Activated CD4-positive, alpha-beta memory T cell treated with anti-CD3 and anti-CD28 coated beads, Interleukin-2, amount 10 ng/mL, durations not matched to agents 7 days and 5 days (primary cell): Measurements from ENCODE around the gene QSOX2. TPM values are rescaled to one million over a fixed set of nuclear protein-coding genes. Genes with fewer than 3 reads are reported as not detected.

Experiments used
- CTCF ChIA-PET: fragments of 350-600 bp; sonication (Branson Sonifier 250); formaldehyde crosslinking; loops from one replicate; lab custom pipeline; 2021; ENCODE audit warnings: antibody characterized with exemption, inconsistent platforms; lab: Charles Lee
- POLR2A ChIA-PET: fragments of 350-600 bp; sonication (Branson Sonifier 250); formaldehyde crosslinking; loops from one replicate; lab custom pipeline; 2021; ENCODE audit warnings: antibody characterized with exemption; lab: Charles Lee
- DNase-seq: peaks from one replicate; pipeline ENCODE4 v3.0.0-alpha.2; 2020
- H3K27ac Mint-ChIP-seq: one replicate; pipeline ENCODE4 v1.8.0; 2021; ENCODE audit warnings: mild to moderate bottlenecking, mixed read lengths
- H3K27me3 Mint-ChIP-seq: one replicate; pipeline ENCODE4 v1.8.0; 2021; ENCODE audit warnings: mixed read lengths
- H3K36me3 Mint-ChIP-seq: one replicate; pipeline ENCODE4 v1.8.0; 2021; ENCODE audit warnings: low read depth, mixed read lengths
- H3K4me1 Mint-ChIP-seq: one replicate; pipeline ENCODE4 v1.8.0; 2021; ENCODE audit warnings: mixed read lengths
- H3K4me3 Mint-ChIP-seq: one replicate; pipeline ENCODE4 v1.8.0; 2021; ENCODE audit warnings: mild to moderate bottlenecking, mixed read lengths
- H3K9me3 Mint-ChIP-seq: one replicate; pipeline ENCODE4 v1.8.0; 2021; ENCODE audit warnings: mixed read lengths
- total RNA-seq, 2 experiments: library from RNA; stranded (reverse); gene quantifications; one replicate each; pipeline ENCODE4 v1.2.3, GENCODE V29; 2021

The QSOX2 gene
- total RNA-seq, 2 experiments from 2014 or later, result 12.4 to 13.4 TPM

DNA sequence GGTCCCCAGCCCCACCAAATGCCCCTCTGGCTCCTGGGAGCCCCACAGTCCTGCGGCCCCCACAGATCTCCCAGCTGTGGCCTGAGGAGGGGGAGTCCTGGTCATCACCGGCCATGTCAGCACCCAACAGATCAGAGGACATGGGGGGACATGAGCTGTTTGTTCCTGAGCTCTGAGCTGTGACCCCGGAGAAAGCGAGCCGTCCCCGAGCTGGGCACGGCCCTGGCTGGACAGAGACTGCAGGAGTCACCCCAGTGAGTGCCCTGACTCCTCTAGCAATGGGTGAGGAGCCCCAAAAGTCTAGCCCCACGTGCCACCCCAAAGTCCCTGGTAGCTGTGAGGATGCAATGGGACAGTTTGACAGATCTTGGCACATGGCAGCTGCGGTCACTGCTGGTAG lies 32.6 kb upstream of the QSOX2 start:
- H3K4me3 Mint-ChIP-seq, result no peak overlapping the region
- ChIA-PET CTCF (interaction anchor here (2.3 kb wide), 1 partner anchor 11 kb away, joined by 7 read pairs; no protein-coding TSS in a partner anchor), POLR2A (interaction anchor here (1.4 kb wide), 1 partner anchor 11 kb away, joined by 5 read pairs; no protein-coding TSS in a partner anchor)
- H3K4me1 Mint-ChIP-seq, result peaks cover 3% of the 10 kb centered on the region
- H3K36me3 Mint-ChIP-seq, result no peaks in the 10 kb centered on the region
- no peaks in the 10 kb centered on the region for H3K9me3 Mint-ChIP-seq
- no peak overlapping the region for H3K27ac Mint-ChIP-seq
- DNase-seq, result no peak
- H3K27me3 Mint-ChIP-seq, result no peaks in the 10 kb centered on the region

DNA sequence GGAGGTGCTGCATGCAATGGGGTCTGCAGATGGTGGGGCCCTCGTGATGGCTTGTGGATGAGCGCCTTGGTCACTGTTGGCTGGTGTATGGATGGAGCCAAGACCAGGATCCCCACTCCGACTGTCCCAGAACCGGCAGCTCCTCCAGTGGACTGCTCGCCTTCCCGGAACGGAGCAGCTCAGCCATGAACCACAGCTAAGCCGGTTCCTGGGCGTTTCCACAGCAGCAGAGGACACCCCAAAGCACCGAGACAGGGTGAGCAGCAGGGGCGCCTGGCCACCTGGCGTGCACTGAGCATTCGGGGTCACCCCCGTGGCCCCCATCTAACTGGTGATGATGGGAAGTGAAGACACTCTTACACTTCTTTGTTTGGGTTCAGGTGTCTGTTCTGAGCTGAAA lies 32.1 kb upstream of the QSOX2 start:
- Mint-ChIP-seq H3K27me3 (no peaks in the 10 kb centered on the region), H3K4me3 (no peak overlapping the region), H3K4me1 (peaks cover 3% of the 10 kb centered on the region), H3K9me3 (no peaks in the 10 kb centered on the region), H3K36me3 (no peaks in the 10 kb centered on the region), H3K27ac (no peak overlapping the region)
- ChIA-PET POLR2A (interaction anchor here (1.4 kb wide), 1 partner anchor 10 kb away, joined by 5 read pairs; no protein-coding TSS in a partner anchor), CTCF (interaction anchor here (2.3 kb wide), 1 partner anchor 11 kb away, joined by 7 read pairs; no protein-coding TSS in a partner anchor)
- no peak for DNase-seq

DNA sequence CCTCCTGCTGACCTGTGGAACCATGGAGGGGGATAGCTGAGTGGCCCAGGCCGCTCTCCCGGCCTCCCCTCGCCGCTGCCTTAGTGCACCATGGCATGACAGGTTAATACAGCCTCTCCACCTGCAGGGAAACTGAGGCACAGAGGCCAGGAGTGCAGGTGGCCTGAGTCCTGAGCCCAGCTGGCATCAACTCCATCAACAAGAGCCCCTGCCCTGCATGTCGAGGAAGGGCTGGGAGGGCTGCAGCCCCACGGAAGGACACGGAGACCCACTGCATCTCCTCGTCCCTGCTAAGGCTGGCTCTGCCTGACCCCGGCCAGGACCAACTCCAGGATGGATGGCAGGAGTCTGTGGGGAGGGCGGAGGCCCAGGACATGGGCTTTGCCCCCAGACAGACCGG lies 31.1 kb upstream of the QSOX2 start:
- no peak for DNase-seq
- H3K27me3 Mint-ChIP-seq, result no peaks in the 10 kb centered on the region
- no peaks in the 10 kb centered on the region for H3K4me1 Mint-ChIP-seq
- no peaks in the 10 kb centered on the region for H3K36me3 Mint-ChIP-seq
- H3K4me3 Mint-ChIP-seq, result no peak overlapping the region
- POLR2A ChIA-PET, result no interaction called here
- H3K9me3 Mint-ChIP-seq, result no peaks in the 10 kb centered on the region
- H3K27ac Mint-ChIP-seq, result no peak overlapping the region
- CTCF ChIA-PET, result no interaction called here

DNA sequence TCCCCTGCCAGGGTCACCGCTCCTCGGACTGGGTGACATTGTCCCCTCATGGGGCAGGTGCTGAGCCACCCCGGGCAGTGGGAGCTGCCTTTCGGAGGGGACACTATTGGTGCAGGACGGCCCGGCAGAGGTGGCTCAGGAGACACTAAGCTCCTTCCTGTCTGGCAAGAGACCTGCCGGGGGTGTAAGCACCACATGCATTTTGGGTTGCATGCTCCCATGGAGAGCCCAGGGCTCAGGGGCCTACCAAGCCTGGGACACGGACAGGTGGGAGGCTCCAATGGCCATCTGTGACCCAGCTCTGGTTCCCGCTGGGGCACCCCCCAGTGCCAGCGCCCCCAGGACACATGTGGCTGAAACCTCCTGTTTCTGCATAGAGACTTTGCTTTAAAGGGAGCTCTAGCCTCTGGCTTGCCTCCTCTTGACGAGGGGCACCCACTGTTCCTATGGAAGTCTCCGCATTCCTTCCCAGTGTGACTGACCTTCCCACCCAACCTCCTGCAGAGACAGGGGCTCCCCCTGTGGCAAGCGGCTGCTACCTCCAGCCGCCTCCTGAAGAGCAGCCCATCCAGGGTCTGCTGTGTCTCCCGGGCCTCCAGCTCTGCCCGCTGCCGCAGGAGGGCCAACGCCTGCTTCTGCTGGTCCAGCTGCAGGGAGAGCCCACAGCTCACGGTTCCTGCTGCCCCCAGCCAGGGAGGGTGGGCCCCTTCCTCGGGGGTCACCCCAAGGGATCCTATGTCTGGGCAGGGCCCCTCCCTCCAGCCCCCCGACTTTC lies 30.2 kb upstream of the QSOX2 start:
- no peak overlapping the region for H3K27ac Mint-ChIP-seq
- no peak for DNase-seq
- no peaks in the 10 kb centered on the region for H3K36me3 Mint-ChIP-seq
- no peaks in the 10 kb centered on the region for H3K4me1 Mint-ChIP-seq
- H3K4me3 Mint-ChIP-seq, result no peak overlapping the region
- ChIA-PET CTCF (no interaction called here), POLR2A (no interaction called here)
- no peaks in the 10 kb centered on the region for H3K9me3 Mint-ChIP-seq
- peaks cover 1% of the 10 kb centered on the region for H3K27me3 Mint-ChIP-seq

DNA sequence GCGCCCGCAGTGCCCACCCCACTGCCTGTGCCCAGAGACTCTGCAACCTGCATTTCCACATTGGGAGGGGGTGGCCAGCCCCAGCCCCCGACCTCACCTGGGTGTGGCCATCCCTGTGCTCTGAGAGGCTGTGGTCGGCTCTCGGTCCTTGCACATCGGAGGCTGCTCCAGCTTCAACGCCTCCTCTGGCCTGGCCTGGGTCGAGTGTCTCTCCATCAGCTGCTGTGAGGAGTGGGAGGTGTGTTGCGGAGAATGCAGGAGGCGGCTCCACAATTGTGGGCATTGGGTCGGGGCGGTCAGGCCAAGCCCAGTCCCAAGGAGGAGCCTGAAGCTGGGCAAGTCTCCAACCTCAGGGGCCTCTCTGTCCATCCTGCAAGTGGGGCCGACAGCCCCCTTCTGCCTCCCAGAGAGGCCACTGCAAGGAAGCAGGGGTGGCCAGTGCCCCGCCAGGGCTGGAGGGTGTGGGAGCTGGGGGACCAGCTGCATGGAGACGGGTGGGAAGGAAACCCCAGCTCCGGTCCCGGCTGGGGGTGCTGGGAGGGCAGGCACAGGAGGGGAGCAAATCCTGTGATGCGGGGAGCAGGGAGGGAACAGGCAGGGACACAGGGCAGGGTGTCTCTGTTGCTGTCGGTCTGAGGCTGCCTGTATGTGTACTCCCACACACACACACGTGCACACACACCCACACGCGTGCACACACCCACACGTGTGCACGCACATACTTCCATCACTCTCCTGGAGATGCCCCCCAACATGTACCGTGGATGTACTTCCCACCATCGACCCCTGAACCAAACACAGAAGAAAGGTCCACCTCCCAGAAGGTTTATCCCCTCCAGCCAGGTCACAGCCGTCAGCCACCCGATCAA lies 29.4 kb upstream of the QSOX2 start:
- no peaks in the 10 kb centered on the region for H3K9me3 Mint-ChIP-seq

DNA sequence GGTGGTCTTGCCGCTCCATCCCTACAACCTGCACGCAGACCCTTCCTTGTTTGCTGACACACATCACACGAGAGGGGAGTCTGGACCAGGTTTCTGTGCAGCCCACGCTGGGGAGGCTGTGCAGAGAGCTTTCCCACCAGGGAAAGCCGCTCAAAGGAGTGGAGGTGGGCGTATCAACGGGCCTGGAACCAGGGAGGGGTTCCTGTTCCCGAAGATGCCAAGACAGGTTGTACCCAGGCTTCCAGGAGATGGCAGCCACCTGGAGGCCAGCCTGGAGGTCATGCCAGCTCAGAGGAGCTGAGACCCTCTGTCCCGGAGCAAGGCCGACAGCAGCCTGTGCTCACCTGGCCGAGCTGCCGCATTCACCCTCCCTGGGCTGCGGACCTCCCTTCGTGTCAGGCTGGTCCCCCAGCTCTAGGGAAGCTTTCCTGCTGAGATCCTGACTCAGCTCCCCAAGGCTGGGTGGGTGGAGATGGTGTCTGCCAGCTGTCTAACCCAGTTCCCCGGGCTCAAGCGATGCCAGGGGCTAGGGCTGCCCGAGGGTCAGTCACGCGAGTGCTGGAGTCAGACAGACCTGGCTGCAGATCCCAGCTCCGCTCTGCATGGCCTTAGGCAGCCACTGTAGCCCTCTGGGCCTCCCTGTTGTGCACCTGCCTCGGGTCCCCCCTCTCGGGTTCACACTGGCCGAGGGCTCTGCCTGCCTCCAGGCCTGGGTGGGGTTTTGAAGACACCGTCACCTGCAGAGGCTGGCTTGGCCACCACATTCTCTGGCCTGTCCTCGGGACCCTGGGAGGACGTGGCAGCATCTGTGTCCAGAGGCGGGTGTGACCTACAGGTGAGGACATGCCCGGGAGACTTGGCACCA lies 28.5 kb upstream of the QSOX2 start:
- Mint-ChIP-seq H3K27ac (no peak overlapping the region), H3K9me3 (no peaks in the 10 kb centered on the region), H3K36me3 (no peaks in the 10 kb centered on the region), H3K4me1 (no peaks in the 10 kb centered on the region), H3K27me3 (peaks cover 4% of the 10 kb centered on the region), H3K4me3 (no peak overlapping the region)
- CTCF ChIA-PET, result no interaction called here
- POLR2A ChIA-PET, result no interaction called here
- DNase-seq, result no peak

More for the DNA sequence above, 29.4 kb upstream of the QSOX2 start:
- no peak overlapping the region for H3K4me3 Mint-ChIP-seq
- ChIA-PET POLR2A (no interaction called here), CTCF (no interaction called here)
- H3K36me3 Mint-ChIP-seq, result no peaks in the 10 kb centered on the region
- no peak overlapping the region for H3K27ac Mint-ChIP-seq
- H3K27me3 Mint-ChIP-seq, result peaks cover 1% of the 10 kb centered on the region
- DNase-seq, result no peak
- no peaks in the 10 kb centered on the region for H3K4me1 Mint-ChIP-seq

DNA sequence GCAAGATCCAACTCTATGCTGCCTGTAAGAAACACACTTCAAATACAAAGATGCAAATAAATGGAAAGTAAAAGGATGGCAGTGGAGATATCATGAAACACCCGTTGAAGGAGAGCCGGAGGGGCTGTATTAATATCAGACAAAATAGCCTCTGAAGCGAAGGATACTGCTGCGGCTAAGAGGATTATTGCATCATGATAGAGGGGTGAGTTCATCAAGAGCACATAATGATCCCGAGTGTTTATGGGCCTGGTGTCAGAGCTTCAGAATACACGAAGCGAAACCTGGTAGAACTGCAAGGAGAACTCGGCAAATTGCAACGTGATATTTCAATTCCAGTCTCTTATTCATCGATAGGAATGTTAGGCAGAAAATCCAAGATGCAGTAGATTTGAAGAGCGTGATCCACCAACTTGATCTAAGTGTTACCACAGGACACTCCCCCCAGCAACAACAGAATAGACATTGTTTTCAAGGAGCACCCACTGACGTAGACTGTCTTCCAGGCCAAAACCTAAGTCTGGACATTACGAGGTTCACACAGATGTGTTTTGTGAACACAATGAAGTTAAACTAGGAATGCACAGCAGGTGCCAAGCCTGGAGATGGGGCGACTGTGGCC lies 27.7 kb upstream of the QSOX2 start:
- no peaks in the 10 kb centered on the region for H3K9me3 Mint-ChIP-seq
- ChIA-PET CTCF (no interaction called here), POLR2A (no interaction called here)
- DNase-seq, result no peak
- H3K27me3 Mint-ChIP-seq, result peaks cover 11% of the 10 kb centered on the region
- H3K27ac Mint-ChIP-seq, result no peak overlapping the region
- H3K4me3 Mint-ChIP-seq, result no peak overlapping the region
- no peaks in the 10 kb centered on the region for H3K4me1 Mint-ChIP-seq
- H3K36me3 Mint-ChIP-seq, result no peaks in the 10 kb centered on the region

DNA sequence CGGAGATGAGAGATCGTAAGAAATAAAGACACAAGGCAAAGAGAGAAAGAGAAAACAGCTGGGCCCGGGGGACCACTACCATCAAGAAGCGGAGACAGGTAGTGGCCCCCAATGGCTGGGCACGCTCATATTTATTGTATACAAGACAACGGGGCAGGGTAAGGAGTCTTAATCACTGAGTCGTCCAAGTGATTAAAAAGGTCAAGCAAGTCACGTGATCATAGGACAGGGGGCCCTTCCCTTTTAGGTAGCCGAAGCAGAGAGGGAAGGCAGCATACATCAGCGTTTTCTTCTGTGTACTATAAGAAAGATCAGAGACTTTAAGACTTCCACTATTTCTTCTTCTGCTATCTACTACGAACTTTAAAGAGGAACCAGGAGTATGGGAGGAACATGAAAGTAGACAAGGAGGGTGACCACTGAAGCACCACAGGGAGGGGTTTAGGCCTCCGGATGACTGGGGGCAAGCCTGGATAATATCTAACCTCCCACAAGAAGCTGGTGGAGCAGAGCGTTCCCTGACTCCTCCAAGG lies 24.6 kb upstream of the QSOX2 start:
- CTCF ChIA-PET, result no interaction called here
- Mint-ChIP-seq H3K4me3 (no peak overlapping the region), H3K36me3 (no peaks in the 10 kb centered on the region), H3K4me1 (peaks cover 9% of the 10 kb centered on the region), H3K9me3 (no peaks in the 10 kb centered on the region), H3K27me3 (peaks cover 11% of the 10 kb centered on the region), H3K27ac (no peak overlapping the region)
- DNase-seq, result no peak
- POLR2A ChIA-PET, result no interaction called here

DNA sequence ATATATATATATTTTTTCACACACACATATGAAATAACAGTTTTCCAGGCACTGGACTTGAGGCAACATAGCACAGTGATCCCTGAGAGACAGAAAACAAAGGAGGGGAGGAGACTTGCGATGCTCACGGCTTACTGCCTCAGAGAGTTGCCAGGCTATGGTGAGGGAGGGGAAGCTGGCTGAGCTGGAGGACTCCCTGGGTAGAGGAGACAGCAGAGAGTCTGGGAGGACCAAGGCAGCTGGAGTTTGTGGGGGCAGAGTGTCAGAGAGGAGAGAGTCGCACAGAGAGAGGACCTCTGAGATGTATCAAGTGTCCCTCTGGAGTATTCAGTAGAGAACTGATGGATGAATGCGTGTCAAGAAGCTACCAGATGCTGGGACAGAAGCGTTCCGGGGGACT lies 23.1 kb upstream of the QSOX2 start:
- H3K27me3 Mint-ChIP-seq, result peaks cover 11% of the 10 kb centered on the region
- no peak overlapping the region for H3K27ac Mint-ChIP-seq
- peaks cover 9% of the 10 kb centered on the region for H3K4me1 Mint-ChIP-seq
- CTCF ChIA-PET, result no interaction called here
- POLR2A ChIA-PET, result no interaction called here
- no peak for DNase-seq
- H3K36me3 Mint-ChIP-seq, result no peaks in the 10 kb centered on the region
- H3K4me3 Mint-ChIP-seq, result no peak overlapping the region
- no peaks in the 10 kb centered on the region for H3K9me3 Mint-ChIP-seq

DNA sequence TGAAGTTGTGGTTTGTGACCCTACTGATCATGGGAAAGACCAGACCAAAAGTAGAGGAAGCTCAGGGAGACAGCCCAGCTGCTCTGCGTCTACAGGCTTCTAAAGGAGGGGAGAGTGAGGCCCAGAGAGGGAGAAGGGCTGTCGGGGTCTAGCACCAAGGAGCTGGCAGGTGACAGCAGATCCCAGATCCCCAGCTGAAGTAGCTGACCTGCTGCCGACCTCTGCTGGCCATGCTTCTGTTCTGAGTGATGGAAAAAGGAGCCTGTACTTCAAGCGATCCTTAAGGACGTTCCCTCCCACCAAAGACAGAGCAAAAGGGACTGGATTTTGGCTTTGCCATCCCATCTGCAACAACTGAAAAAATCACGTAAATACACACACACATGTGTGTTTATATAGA lies 22.7 kb upstream of the QSOX2 start:
- no peak overlapping the region for H3K27ac Mint-ChIP-seq
- H3K36me3 Mint-ChIP-seq, result no peaks in the 10 kb centered on the region
- ChIA-PET POLR2A (interaction anchor here (1.4 to 2.2 kb wide), 3 partner anchors 9 to 95 kb away, joined by 5 to 11 read pairs (median 7); partner anchors contain the start of genes DNLZ and QSOX2), CTCF (interaction anchor here (1.9 to 2.1 kb wide), 2 partner anchors 10 to 14 kb away, joined by 5 to 7 read pairs; no protein-coding TSS in a partner anchor)
- no peaks in the 10 kb centered on the region for H3K9me3 Mint-ChIP-seq
- H3K4me3 Mint-ChIP-seq, result no peak overlapping the region
- H3K27me3 Mint-ChIP-seq, result peaks cover 11% of the 10 kb centered on the region
- H3K4me1 Mint-ChIP-seq, result peaks cover 9% of the 10 kb centered on the region
- DNase-seq, result no peak

DNA sequence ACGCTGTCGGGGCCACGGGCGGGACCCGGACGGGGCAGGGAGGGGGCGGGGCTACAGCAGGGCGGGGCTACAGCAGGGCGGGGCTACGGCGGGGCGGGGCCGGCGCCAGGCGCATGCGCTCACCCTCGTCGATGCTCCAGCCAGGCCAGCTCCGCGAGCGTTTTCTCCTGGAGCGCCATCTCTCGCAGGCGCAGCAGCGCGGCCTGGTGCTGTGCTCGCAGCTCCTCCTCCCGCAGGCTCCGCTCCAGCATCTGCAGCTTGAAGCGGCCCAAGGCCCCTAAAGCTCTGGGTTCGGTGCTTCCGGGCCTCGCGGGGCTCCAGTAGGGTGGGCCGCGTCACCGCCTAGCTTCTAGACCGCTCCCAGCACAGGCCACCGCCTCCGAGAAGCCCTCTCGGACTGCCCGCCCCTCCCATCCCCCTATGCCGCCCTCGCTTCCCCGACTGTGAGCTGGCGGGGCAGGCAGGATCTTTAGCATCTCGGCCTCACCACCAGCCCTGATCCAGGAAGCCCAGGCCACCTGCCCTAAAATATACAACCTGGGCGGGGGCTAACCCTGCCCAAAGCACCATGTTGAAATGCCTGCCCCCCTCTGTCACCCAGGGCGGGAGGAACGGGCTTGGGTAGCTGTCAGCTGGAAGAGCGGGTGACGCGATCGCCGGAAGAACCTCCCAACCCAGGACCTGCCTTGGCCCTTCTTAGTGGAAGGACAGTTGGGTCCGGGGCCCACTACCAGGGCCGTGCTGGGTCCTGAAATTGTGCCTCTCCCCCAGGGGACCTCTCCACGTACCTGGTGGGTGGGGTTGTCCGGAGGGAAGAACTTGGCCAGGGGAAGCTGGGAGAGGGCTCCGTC lies 21.9 kb upstream of the QSOX2 start:
- Mint-ChIP-seq H3K27ac (peak overlapping the region; percentile 71), H3K4me3 (peak overlapping the region; percentile 78), H3K36me3 (no peaks in the 10 kb centered on the region), H3K9me3 (no peaks in the 10 kb centered on the region), H3K27me3 (peaks cover 11% of the 10 kb centered on the region), H3K4me1 (peaks cover 9% of the 10 kb centered on the region)
- peak; percentile 90 for DNase-seq
- CTCF ChIA-PET, result interaction anchor here (0.7 to 2.1 kb wide), 7 partner anchors 11 to 145 kb away, joined by 3 to 7 read pairs (median 4); no protein-coding TSS in a partner anchor
- POLR2A ChIA-PET, result interaction anchor here (1.1 to 2.2 kb wide), 8 partner anchors 10 to 96 kb away, joined by 3 to 11 read pairs (median 4); partner anchors contain the start of genes DNLZ and QSOX2
